ENCODE results near the gene WDR6.
A peak's percentile ranks its signal among the peaks of the same experiment; 100 is the strongest.
"Not testable (repeated sequence)": the region's sequence is repeated elsewhere in the genome, so short reads cannot be mapped to it uniquely, and the experiment has no call there.

WDR6 gene

DNA sequence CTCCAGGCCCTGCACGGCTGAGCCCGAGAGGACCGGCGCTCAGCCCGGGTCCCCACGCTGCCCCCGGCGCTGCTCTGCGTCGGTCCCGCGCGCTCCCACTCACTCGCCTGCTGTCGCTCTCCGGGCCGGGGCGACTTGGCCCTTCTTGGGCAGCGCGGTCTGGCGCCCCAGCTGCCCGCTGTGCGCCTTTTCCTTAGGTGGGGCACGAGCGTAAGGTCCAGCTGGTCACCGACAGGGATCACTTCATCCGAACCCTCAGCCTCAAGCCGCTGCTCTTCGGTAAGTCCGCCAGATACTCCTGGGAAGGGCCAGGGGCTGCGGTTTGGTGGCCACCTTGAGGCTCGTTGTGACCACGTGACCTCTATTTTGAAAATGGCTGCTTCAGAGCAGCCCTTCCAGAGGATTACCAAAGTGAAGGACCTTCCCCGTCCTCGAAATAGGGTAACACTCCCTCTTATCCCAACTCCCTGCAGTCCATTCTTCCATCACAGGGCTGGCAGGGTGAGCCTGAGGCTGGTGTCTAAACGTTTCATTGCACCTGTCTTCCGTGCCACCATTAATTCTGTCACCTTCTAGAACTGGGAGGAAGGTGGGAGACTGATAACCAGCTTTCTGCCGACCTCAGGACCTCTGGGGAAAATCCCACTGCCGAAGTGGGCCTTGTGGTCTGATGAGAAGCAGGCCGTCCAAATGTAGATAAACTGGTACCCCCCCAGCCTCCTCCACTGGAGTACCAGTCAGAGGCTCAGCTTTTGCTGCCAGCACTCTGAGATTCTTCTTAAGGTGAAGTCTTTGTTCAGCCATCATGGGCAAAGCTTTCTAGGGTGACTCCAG is 16.3 kb upstream of the WDR6 start:
- DNase-seq, result no peak

DNA sequence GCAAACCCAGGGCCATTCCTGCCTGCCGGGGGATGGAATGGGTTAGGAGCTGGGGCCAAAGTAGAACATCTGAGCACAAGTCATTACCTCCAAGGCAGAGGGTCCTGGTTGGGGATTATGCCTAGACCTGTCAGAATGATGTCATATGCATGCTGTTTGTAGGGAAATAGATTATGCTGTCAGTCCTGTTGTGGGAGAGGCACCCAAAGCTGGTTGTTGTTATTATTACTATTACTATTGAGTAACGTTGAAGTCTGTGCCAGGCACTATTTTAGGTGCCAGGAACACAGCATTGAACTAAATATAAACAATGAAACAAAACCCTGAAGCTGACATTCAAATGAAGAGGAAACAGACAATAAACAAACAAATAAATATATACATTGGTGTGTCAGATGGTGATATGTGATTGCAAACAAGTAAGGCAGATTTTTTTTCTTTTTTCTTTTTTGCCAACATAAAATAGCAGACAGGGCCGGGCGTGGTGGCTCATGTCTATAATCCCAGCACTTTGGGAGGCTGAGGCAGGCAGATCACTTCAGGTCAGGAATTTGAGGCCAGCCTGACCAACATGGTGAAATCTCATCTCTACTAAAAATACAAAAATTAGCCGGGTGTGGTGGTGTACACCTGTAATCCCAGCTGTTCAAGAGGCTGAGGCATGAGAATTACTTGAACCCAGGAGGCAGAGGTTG is 15.2 kb upstream of the WDR6 start:
- no peak for DNase-seq

DNA sequence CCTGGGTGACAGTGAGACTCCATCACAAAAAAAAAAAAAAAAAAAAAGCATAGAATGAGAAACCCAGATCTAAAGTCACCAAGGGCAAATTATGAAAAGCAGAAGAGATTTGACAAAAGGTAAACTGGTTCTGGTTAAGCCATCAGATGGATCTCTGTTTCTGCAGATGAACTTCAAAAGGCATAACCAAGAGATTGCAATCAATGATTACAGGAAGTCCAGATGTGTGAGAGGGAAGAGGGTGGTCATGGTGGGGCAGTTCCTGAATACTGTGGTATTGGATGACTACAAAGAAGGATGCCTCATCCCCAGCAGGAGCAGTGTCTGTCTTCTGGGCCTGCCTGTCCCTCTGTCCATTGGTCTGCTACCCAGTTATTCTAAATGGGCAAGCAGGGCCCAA is 13.4 kb upstream of the WDR6 start:
- no peak for DNase-seq

DNA sequence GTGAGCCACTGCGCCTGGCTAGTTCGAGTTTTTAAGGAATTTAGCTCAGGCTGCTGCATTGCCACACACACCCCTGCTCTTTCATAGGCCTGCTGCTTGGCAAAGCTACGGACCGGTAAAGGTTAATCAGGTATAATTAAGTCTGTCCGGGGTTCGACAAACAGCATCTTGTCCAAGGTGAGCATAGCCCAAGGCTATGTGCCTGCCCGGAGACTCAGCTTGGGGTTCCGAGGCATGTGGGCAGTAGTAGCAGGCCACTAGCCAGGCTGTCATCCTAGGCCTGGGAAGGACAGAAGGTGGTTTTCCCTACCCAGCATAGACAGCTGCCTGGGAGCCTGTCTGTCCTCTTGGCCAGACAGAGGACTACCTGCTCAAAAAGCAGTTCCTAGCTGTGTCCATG is 10.6 kb upstream of the WDR6 start:
- DNase-seq, result no peak

DNA sequence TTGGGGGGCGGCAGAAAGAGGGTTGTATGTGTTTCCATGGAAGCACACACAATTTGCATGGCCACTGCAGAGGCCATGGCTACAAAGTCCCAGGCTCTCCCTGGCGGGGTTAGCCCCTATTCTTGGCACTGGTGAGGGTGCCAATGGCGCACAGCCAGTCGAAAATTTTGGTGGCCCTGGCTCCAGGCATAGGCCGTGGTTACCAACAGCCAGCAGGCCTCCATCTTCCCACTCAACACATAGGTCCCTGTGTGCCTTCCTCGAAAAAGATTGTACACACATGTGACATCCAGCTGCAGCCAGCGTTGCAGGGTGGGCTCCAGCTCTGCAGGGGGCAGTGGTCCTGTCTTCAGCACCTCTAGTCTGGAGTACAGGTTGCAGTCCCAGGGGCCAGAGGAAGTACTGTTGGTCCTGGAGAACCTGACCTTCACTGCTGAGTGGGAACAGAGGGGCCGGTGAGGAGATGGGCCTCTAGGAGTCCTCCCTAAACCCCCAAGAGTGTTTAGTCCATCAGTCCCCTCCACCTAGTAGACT is 10.0 kb upstream of the WDR6 start:
- no peak for DNase-seq

DNA sequence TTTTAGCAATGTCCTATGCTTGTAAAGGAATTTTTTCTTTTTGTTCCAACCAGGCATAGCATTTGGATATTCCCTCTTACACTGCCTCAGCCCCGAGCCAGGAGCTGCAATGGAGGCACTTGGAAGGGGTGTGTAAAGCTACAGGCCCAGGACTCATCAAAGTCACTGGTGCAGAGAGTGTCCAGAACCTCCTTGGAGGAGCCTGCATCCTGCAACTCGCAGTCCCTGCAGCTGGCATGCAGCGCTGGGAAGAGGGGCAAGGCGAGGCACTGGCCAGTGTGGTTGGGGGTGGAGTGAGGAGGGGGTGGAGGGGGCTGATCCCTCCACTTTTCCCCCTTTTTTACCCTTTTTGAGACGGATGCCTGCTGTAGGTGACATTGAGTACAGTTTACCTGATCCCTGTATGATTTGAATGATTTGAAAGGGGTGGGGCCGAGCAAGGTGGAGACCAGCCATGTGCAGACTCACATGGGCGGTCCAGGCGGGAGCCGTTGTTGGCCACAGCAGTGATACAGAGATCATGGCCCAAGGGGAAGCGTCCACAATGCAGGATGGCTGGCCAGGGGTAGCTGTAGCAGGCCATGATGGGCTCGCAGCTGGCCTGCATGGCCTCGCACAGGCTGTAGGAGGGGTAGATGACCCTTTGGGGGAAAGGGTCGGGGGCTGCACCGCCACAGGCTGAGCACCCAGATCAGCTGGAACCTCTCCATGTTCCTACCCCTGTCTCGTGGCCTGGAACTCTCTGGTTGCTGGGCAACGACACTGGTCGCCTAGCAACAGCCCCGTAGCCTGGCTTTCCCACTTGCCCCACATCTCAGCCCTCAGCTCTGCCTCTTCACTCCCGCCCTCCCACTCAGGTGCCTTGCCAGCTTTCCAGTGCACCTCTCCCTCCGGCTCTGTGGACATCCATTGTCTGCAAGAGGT is 9.2 kb upstream of the WDR6 start:
- DNase-seq, result no peak

DNA sequence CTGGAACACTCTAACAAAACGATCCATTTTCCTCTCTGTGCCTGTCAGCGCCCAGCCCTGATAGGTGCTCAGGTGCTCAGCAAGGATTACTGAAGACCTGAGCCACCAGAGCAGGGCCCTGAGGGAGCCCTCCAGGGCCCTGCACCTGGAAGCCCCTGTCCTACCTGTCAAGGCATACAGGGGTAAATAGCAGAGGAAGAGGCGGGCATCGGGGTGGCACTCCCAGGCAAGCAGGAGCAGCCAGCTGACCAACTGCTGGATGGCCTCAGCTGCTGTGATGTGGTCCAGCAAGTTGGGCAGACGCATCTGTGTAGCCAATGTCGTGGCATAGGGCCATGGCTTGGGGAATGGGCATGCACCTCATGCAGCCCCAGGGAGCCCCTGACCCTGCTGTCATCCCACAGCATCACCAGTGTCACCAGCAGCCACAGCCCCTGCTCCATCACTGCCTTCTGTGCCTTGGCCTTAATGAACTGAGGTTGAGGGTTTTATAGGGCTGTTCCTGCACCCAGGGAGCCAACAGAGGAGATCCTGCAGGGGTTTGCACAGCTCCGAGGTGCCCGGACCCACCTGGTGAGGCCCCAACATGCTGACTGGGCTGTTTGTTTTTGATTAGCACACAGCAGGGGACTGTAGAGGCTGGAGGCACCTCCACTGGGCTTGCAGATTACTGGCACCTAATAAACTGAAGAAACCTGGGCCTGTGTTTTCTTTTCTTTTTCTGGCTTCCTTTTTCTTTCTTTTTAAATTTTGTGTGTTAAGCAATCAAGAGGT is 7.9 kb upstream of the WDR6 start:
- DNase-seq, result no peak

DNA sequence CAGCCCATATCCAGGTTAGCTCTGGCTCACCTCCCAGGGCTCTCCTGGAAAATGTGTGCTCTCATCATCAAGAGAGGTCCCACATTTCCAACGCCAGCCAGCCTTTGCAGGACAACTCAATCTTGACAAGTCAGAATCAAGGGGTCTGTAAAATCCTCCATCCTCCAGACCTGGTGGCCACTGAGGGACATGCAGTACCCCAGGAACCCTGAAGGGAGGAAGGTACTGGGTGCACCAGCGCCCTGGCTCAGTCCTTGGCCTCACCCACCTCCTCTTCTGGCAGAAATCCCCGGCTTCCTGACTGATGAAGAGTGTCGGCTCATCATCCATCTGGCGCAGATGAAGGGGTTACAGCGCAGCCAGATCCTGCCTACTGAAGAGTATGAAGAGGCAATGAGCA is 6.0 kb upstream of the WDR6 start:
- no peak for DNase-seq

DNA sequence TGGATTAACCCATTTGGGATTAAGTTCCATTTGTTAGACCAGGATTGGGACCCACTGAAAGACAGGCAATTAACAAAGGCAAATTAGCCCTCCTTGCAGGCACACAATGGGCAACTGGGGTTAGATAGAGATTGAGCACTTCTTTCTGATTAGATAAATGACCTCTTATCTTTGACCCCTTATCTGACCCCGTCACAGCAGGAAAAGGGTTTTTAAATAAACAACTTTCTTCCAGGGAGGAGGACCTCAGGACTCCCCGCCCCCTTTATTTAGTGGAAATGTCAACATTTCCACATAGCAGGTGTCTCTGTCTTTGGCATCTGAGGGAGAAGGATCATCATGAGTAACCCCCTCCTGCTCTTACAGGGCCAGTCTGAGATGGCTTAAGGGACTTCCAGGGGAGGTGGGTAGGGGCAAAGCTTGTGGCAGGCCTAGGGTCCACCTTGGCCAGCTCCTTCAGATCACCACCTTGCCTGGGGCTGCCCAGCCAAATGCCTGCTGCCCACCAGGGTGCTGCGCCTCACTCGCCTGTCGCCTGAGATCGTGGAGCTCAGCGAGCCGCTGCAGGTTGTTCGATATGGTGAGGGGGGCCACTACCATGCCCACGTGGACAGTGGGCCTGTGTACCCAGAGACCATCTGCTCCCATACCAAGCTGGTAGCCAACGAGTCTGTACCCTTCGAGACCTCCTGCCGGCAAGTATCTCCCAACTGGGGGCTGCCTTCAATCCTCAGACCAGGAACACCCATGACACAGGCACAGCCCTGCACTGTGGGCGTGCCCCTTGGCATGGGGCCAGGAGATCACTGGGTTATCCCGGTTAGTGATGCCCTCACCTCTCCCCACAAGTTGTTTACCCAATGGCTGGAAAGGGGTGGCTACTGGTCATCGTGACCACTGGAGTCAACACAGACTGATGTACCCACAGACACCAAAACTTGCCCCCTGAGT is 2.6 kb upstream of the WDR6 start:
- no peak for DNase-seq

DNA sequence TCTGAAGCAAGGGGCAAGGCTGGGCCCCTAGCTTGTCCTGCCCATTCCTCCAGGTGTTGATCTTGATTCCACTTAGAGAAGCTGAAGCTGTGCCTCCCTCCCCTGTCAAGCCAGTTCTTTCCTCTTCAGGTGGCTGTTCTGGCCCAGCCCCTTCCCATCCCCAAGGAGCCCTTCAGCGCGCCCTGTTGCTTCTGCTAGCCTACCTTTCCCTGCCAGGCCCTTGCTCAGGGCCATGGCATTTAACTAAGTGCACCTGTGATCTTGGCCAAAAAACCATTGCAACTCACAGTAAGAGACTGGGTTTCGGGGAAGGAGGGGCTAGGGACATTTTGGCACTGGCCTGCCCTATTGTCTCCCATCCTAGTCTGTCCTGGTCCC is 1.9 kb upstream of the WDR6 start:
- DNase-seq, result no peak

DNA sequence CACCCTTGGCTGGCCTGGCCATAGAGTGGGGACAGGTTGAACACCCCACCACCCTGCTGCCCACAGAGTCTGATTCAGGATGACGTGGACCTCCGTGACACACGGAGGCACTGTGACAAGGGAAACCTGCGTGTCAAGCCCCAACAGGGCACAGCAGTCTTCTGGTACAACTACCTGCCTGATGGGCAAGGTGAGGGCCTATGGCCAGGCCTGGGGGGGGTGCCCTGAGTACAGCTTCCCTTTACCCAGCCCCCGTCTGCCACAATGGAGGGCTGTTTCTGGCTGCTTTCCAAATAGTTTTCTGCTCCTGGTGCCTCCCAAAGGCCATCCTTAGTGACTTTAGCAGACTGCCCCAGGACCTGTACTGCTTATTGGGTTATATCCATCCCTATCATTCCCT is 1.2 kb upstream of the WDR6 start:
- no peak for DNase-seq

DNA sequence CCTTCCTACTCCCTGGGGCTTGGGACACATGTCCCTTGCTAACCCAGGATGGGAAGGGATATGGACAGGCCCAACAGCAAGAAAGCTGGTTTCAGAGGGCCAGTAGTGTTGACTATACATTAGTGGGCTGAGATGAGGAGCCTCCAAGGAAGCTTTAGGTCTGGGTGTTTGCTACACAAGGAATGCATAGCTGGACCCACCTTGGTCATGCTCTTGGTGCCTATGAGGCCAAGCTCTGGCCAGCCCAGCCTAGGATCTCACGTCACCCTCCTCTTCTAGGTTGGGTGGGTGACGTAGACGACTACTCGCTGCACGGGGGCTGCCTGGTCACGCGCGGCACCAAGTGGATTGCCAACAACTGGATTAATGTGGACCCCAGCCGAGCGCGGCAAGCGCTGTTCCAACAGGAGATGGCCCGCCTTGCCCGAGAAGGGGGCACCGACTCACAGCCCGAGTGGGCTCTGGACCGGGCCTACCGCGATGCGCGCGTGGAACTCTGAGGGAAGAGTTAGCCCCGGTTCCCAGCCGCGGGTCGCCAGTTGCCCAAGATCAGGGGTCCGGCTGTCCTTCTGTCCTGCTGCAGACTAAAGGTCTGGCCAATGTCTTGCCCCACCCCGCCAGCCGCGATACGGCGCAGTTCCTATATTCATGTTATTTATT is 653 bp upstream of the WDR6 start:
- no peak for DNase-seq

DNA sequence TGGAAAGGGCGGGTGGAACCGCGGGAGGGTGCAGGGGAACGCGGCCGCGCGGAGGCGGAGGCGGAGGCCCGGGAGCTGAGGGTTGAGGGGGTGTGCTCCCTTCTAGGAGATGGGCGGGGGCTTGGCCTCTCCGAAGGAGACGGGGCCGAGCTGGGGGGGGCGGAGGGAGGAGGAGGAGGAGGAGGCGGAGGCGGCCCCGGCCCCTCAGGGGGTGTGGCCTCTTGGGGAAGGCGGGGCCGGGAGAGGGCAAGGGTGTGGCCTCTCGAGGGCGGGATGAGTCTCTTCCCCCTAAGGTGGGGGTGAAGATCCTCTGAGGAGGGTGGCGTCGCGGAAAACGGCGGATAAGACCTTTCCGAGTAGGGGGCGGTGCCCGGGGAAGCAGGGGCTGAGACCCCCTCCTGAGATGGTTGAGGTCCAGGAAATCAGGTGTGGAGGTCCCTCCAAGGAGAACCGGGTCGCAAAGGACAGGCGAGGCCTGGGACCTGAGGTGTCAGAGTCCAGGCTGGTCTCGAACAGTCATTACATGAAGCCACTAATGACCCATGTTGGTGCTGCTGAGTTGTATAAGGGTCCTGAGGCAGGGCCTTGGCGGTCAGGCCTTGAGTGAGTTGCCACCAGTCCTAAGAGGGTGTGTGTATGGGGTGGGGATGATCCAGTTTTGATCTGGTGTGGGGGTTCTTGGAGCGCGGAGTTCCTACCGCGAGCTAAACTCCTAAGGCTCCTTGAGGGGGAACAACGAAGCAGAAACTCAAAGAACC is 759 bp downstream of the WDR6 start:
- peak; percentile 70 for DNase-seq

DNA sequence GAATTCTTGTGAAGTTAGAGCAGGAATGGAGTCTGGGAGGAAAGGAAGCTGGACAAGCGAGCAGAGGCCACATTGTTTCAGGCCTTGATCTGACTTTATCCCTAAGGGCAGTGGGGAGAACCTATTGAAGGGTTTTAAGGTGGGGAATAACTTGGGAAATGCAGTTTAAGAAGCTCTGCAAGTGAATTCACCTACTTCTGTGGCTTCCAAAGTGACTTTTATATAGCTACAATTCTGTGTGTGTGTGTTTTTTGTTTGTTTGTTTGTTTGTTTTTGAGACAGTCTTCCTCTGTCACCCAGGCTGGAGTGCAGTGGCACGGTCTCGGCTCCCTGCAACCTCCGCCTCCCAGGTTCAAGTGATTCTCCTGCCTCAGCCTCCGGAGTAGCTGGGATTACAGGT is 1.4 kb downstream of the WDR6 start:
- not testable (repeated sequence) for DNase-seq

DNA sequence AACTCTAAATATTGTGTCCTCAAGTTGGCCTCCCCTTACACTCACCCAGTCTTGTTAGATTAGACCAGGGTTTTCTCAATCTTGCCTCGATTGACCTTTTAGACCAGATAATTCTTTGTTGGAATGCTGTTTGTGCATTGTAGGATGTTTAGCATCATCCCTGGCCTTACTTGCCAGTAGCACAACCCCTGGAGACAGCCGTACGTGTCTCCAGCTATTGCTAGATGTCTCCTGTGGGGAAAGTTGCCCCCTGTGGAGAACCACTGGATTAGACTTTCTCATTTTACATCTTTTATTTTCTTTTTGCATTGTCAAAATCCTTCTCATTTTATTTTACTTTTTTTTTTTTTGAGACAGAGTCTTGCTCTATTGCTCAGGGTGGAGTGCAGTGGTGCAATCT is 2.2 kb downstream of the WDR6 start:
- no peak for DNase-seq

DNA sequence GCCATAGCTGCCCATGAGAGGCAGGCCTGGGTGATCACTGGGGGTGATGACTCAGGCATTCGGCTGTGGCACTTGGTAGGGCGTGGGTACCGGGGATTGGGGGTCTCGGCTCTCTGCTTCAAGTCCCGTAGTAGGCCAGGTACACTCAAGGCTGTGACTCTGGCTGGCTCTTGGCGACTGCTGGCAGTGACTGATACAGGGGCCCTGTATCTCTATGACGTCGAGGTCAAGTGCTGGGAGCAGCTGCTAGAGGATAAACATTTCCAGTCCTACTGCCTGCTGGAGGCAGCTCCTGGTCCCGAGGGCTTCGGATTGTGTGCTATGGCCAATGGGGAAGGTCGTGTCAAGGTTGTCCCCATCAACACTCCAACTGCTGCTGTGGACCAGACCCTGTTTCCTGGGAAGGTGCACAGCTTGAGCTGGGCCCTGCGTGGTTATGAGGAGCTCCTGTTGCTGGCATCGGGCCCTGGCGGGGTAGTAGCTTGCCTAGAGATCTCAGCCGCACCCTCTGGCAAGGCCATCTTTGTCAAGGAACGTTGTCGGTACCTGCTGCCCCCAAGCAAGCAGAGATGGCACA is 5.3 kb downstream of the WDR6 start:
- no peak for DNase-seq

DNA sequence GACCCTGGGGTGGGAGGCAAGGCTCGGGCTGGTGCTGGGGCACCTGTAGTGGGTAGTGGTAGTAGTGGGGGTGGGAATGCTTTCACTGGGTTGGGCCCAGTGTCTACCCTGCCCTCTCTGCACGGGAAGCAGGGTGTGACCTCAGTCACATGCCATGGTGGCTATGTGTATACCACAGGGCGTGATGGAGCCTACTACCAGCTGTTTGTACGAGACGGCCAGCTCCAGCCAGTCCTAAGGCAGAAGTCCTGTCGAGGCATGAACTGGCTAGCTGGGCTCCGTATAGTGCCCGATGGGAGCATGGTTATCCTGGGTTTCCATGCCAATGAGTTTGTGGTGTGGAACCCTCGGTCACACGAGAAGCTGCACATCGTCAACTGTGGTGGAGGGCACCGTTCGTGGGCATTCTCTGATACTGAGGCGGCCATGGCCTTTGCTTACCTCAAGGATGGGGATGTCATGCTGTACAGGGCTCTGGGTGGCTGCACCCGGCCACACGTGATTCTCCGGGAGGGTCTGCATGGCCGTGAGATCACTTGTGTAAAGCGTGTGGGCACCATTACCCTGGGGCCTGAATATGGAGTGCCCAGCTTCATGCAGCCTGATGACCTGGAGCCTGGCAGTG is 6.0 kb downstream of the WDR6 start:
- DNase-seq, result no peak

DNA sequence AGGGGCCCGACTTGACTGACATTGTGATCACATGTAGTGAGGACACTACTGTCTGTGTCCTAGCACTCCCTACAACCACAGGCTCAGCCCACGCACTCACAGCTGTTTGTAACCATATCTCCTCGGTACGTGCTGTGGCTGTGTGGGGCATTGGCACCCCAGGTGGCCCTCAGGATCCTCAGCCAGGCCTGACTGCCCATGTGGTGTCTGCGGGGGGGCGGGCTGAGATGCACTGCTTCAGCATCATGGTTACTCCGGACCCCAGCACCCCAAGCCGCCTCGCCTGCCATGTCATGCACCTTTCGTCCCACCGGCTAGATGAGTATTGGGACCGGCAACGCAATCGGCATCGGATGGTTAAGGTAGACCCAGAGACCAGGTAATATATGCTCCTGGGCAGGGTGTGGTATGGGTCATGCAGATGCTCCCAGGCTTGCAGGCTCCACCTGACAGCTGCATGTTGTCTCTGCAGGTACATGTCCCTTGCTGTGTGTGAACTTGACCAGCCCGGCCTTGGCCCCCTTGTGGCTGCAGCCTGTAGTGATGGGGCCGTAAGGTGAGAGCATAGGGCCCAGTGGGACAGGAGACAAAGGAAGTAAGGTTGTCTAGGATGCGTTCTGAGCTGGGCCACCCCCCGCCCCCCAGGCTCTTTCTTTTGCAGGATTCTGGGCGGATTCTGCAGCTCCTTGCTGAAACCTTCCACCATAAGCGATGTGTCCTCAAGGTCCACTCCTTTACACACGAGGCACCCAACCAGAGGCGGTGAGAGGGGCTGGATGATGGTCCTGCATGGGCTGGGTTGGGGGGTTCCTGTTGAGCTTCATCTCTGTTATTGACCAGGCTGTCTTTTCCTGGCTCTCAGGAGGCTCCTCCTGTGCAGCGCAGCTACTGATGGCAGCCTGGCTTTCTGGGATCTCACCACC is 6.8 kb downstream of the WDR6 start:
- DNase-seq, result no peak

All from activated gamma-delta T cell (primary cell).